ENCODE measurements around the gene HAPLN3. TPM values are rescaled to one million over a fixed set of nuclear protein-coding genes. Genes with fewer than 3 reads are reported as not detected.

The HAPLN3 gene
- total RNA-seq, 1 donor from 2014 or later: 78.2 TPM

GRCh38 chr15:88848203-88848602 lies 47.1 kb downstream of the HAPLN3 start:
- no peaks in the 10 kb centered on the region for H3K9me3 Mint-ChIP-seq (ENCODE audit: low read depth)
- H3K4me3 Mint-ChIP-seq (ENCODE audit: unreplicated experiment): no peak overlapping the region
- TF ChIP-seq CTCF (IDR thresholded peaks at IDR 0.05): no peak
- H3K27me3 Mint-ChIP-seq (ENCODE audit: low read depth): peaks cover 3% of the 10 kb centered on the region
- no peak overlapping the region for H3K27ac Mint-ChIP-seq (ENCODE audit: unreplicated experiment)
- no peaks in the 10 kb centered on the region for H3K4me1 Mint-ChIP-seq (ENCODE audit: low read depth)
- H3K36me3 Mint-ChIP-seq (ENCODE audit: low read depth): peaks cover 32% of the 10 kb centered on the region
- no peak for DNase-seq (ENCODE audit: low spot score)

GRCh38 chr15:88847144-88847543 lies 48.2 kb downstream of the HAPLN3 start:
- no peaks in the 10 kb centered on the region for H3K4me1 Mint-ChIP-seq (ENCODE audit: low read depth)
- H3K9me3 Mint-ChIP-seq (ENCODE audit: low read depth): no peaks in the 10 kb centered on the region
- no peak for TF ChIP-seq CTCF (IDR thresholded peaks at IDR 0.05)
- H3K36me3 Mint-ChIP-seq (ENCODE audit: low read depth): peaks cover 27% of the 10 kb centered on the region
- H3K27me3 Mint-ChIP-seq (ENCODE audit: low read depth): peaks cover under 1% of the 10 kb centered on the region
- no peak for DNase-seq (ENCODE audit: low spot score)
- H3K4me3 Mint-ChIP-seq (ENCODE audit: unreplicated experiment): no peak overlapping the region
- H3K27ac Mint-ChIP-seq (ENCODE audit: unreplicated experiment): no peak overlapping the region

- no peak for TF ChIP-seq CTCF (IDR thresholded peaks at IDR 0.05)
- Mint-ChIP-seq H3K36me3 (ENCODE audit: low read depth) (peaks cover 26% of the 10 kb centered on the region), H3K4me1 (ENCODE audit: low read depth) (no peaks in the 10 kb centered on the region), H3K27ac (ENCODE audit: unreplicated experiment) (no peak overlapping the region), H3K27me3 (ENCODE audit: low read depth) (no peaks in the 10 kb centered on the region), H3K9me3 (ENCODE audit: low read depth) (no peaks in the 10 kb centered on the region), H3K4me3 (ENCODE audit: unreplicated experiment) (no peak overlapping the region)
- no peak for DNase-seq (ENCODE audit: low spot score)
Observed at GRCh38 chr15:88845616-88846015, 49.7 kb downstream of the HAPLN3 start.

- no peaks in the 10 kb centered on the region for H3K4me1 Mint-ChIP-seq (ENCODE audit: low read depth)
- no peak overlapping the region for H3K4me3 Mint-ChIP-seq (ENCODE audit: unreplicated experiment)
- H3K36me3 Mint-ChIP-seq (ENCODE audit: low read depth): peaks cover 27% of the 10 kb centered on the region
- H3K27ac Mint-ChIP-seq (ENCODE audit: unreplicated experiment): no peak overlapping the region
- no peaks in the 10 kb centered on the region for H3K27me3 Mint-ChIP-seq (ENCODE audit: low read depth)
- DNase-seq (ENCODE audit: low spot score): no peak
- TF ChIP-seq CTCF (IDR thresholded peaks at IDR 0.05): no peak
- H3K9me3 Mint-ChIP-seq (ENCODE audit: low read depth): no peaks in the 10 kb centered on the region
Observed at GRCh38 chr15:88844749-88845386, 50.5 kb downstream of the HAPLN3 start.

- Mint-ChIP-seq H3K9me3 (ENCODE audit: low read depth) (no peaks in the 10 kb centered on the region), H3K27me3 (ENCODE audit: low read depth) (no peaks in the 10 kb centered on the region), H3K27ac (ENCODE audit: unreplicated experiment) (no peak overlapping the region), H3K4me1 (ENCODE audit: low read depth) (no peaks in the 10 kb centered on the region), H3K4me3 (ENCODE audit: unreplicated experiment) (no peak overlapping the region), H3K36me3 (ENCODE audit: low read depth) (peaks cover 25% of the 10 kb centered on the region)
- DNase-seq (ENCODE audit: low spot score): no peak
- TF ChIP-seq CTCF (IDR thresholded peaks at IDR 0.05): no peak
Observed at GRCh38 chr15:88843334-88843733, 52.0 kb downstream of the HAPLN3 start.
